Measurements from ENCODE around the gene FGF14. TPM values are rescaled to one million over a fixed set of nuclear protein-coding genes. Genes with fewer than 3 reads are reported as not detected.

FGF14 gene
- total and polyA plus RNA-seq, 2 donors (not counting 3 experiments of a cell fraction or from before 2014, with no cell fraction given), result not detected

- no peaks in the 10 kb centered on the region for H4K20me1 ChIP-seq (replicated peaks; ENCODE audit: control insufficient read depth, extremely low read depth, insufficient read depth, low read length)
- no peak for FAIRE-seq
- TF ChIP-seq POLR2AphosphoS5 (IDR thresholded peaks at IDR 0.05; ENCODE audit: insufficient read depth, low read depth, low read length) (no peak), EZH2 (IDR thresholded peaks at IDR 0.05; ENCODE audit: borderline replicate concordance, low read depth, low read length, severe bottlenecking) (no peak), MAX (IDR thresholded peaks at IDR 0.05; ENCODE audit: insufficient read depth, insufficient read length) (no peak), JUN (IDR thresholded peaks at IDR 0.05; ENCODE audit: borderline replicate concordance, insufficient read depth, insufficient read length, low read depth) (no peak), CTCF (IDR thresholded peaks at IDR 0.05; ENCODE audit: extremely low read depth in 1 of 2, insufficient read depth in 1 of 2, low read depth in 1 of 2, low read length in 2 of 2) (no peak), MYC (IDR thresholded peaks at IDR 0.05; ENCODE audit: low read depth, low read length) (no peak), POLR2A (IDR thresholded peaks at IDR 0.05; ENCODE audit: low read depth, low read length) (no peak), GATA2 (IDR thresholded peaks at IDR 0.05; ENCODE audit: insufficient read depth, insufficient read length, low read depth, low read length) (no peak), FOS (IDR thresholded peaks at IDR 0.05; ENCODE audit: borderline replicate concordance, insufficient read depth, low read length) (no peak)
- BruUV-seq (replicated peaks), result no TSS peak
- CTCF ChIA-PET, result interaction anchor here (1.0 to 1.2 kb wide), 2 partner anchors 10 to 18 kb away, joined by 3 to 4 read pairs; no protein-coding TSS in a partner anchor
- no peaks in the 10 kb centered on the region for H3K27me3 ChIP-seq (ENCODE audit: control insufficient read depth in 2 of 2, insufficient read depth in 2 of 2, low read length in 2 of 2)
- no peaks in the 10 kb centered on the region for H3K9me1 ChIP-seq (replicated peaks; ENCODE audit: control insufficient read depth, extremely low read depth, insufficient read depth, low read length)
- intact Hi-C loops (cut with micrococcal nuclease), result no loop called here
- no peaks in the 10 kb centered on the region for H3K4me1 ChIP-seq (ENCODE audit: control insufficient read depth, extremely low read depth, insufficient read depth, low read length)
- H3K4me2 ChIP-seq (ENCODE audit: insufficient read depth, low read length), result no peak overlapping the region
- H3K9ac ChIP-seq (replicated peaks; ENCODE audit: extremely low read depth, insufficient read depth, low read length), result no peak overlapping the region
- no peaks in the 10 kb centered on the region for H3K36me3 ChIP-seq (ENCODE audit: control insufficient read depth in 2 of 2, extremely low read depth in 1 of 2, insufficient read depth in 2 of 2, low read length in 2 of 2)
- no peak overlapping the region for H3K4me3 ChIP-seq (replicated peaks in 1 of 3; ENCODE audit: insufficient read depth in 1 of 3, low read depth in 1 of 3, low read length in 3 of 3)
- POLR2A ChIA-PET, result no interaction called here
- no peaks in the 10 kb centered on the region for H3K79me2 ChIP-seq (ENCODE audit: control insufficient read depth, insufficient read depth, low read length)
- no peak for DNase-seq (ENCODE audit: low read depth, low spot score)
- no peaks in the 10 kb centered on the region for H3K9me3 ChIP-seq (replicated peaks; ENCODE audit: control insufficient read depth, insufficient read depth, low read length)
- dilution Hi-C loops (cut with MboI; ENCODE audit: extremely low pct_ligation_motif_present, low sequenced_read_pairs), result no loop called here
- H3K27ac ChIP-seq (ENCODE audit: insufficient read depth, low read depth, low read length), result no peak overlapping the region
- no peak overlapping the region for H2AFZ ChIP-seq (ENCODE audit: low read depth, low read length)
Measured at GRCh38 chr13:102323505-102323904, 78.3 kb downstream of the FGF14 start.
